GM12892 (cell line): ENCODE data around the gene GPR173.

Source experiments
- POLR2A ChIP-seq: IDR thresholded peaks from 2 replicates; pipeline ENCODE4 v1.6.1; 2011; ENCODE audit warnings: low read depth, low read length, control low read depth
- POLR2AphosphoS5 ChIP-seq: IDR thresholded peaks from 2 replicates; pipeline ENCODE4 v1.6.1; 2011; ENCODE audit warnings: low read depth, low read length, control low read depth
- TAF1 ChIP-seq: IDR thresholded peaks from 2 replicates; pipeline ENCODE4 v1.6.1; 2011; ENCODE audit warnings: low read depth, mild to moderate bottlenecking, control low read depth, low read length, borderline replicate concordance

DNA sequence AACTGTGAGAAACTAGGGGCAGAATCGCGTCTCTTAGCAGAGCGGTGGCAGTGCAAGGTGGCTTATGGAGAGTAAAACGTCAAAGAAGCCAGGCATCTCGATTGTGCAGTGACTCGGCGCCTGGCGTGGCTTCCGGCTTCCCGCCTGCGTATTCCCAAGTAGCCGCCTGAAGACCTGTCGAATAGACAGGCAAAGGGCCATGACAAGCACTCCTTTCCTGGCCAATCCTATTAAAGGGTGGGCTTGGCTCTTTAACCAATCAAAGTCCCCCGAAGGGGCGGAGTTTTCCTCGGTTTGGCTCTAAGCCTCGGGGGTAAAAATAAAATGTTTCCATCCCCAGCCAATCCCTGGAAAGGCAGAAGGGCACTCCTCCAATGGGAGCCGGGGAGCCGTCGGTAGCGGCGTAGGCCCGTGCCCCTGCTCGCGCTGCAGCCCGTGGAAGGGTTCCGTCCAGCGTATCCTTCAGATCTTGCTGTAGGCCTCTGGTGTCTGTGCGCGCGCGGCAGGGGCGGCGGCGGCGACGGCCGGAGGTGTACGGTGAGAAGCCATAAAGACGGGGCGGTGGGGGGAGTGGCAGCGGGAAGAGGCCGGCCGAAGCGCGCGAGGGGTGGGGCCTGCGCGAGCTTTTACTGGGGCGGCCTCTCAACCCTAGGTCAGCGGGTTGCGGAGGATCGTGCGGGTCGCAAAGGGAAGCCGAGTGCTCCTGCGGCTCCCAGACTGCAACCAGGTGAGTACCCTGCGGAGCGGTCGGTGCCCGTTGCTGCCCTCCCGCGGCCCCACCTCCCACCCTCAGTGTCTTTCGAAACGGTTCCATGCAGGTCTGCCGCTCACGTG, 45.4 kb downstream of the GPR173 start, which contains the start of gene KANTR:
- no peak for TF ChIP-seq POLR2AphosphoS5
- TF ChIP-seq TAF1, result no peak
- no peak; the same call in 1 of the 2 replicates for TF ChIP-seq POLR2A
